Measurements from ENCODE around the gene C1orf35. TPM values are rescaled to one million over a fixed set of nuclear protein-coding genes. Genes with fewer than 3 reads are reported as not detected.
A peak's percentile ranks its signal among the peaks of the same experiment; 100 is the strongest.

The C1orf35 gene
- total and polyA plus RNA-seq, 2 experiments from 2014 or later = 14.0 to 67.6 TPM

DNA sequence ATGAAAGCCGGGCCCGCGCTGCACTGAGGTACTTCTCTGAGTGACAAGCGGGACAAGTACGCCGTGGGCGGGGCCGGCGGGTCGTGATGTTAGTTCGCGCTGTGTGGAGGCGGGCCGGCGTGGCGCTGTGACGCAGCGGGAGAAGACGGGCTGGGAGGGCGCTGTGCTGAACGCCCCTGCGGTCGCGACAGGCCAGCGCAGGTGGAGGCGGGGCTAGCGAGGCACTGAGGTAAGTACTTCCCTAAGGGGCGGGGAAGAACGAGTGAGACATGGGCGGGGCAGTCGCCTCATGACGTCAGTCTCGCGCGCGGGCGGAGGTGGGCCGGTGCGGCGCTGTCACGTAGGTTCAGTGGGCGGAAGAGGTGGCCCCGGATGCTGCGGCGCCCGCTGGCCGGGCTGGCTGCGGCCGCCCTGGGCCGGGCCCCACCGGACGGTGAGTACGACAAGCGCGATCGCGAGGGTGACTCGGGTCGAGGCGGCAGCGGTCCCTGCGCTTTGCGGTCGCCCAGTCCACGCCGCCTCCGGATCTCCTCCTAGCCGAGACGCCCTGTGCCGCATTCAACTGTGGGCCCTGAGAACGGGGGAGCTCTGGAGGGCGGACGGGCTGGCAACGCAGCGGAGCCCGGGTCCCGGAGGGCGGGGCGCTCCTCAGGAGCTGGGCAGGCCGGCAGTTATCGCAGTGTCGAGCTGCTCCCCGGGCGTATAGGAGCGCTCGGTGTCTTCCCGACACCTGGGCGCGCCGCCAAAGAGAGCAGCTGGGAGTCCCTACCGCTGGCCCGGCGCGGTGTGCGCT, 37.0 kb upstream of the C1orf35 start, which contains the start of gene GUK1:
Gene GUK1 (plus strand): TSS at position 349 of the 793 bp plus-strand sequence. CDS start 24 bp downstream, at position 373.
- Mint-ChIP-seq H3K4me3 (peak within 1 kb of the TSS; percentile 86), H3K27me3 (ENCODE audit: insufficient read depth, low read depth, poor library complexity) (peaks cover 12% of the 10 kb centered on the region), H3K9me3 (no peaks in the 10 kb centered on the region; the same call in 2 of the 3 replicates), H3K4me1 (peaks cover 2% of the 10 kb centered on the region; the same call in 1 of the 3 replicates), H3K36me3 (ENCODE audit: low read depth) (no peaks in the 10 kb centered on the region; the same call in 2 of the 3 replicates), H3K27ac (peak within 1 kb of the TSS; percentile 94)
- DNase-seq (ENCODE audit: low spot score) = peak; percentile 100
- Histone ChIP-seq H2AFZ (peak within 1 kb of the TSS; percentile 79), H3K4me2 (peak within 1 kb of the TSS; percentile 98), H3K36me3 (ENCODE audit: insufficient read depth) (no peaks in the 10 kb centered on the region), H3K27ac (ENCODE audit: low read depth) (0 out of 2 replicates have a peak within 1 kb of the TSS, but pooled peaks have one; percentile 30), H3K79me2 (replicated peaks; ENCODE audit: insufficient read depth) (peaks cover 34% of the 10 kb centered on the region), H3K4me3 (peak within 1 kb of the TSS; percentile 92), H4K20me1 (replicated peaks; ENCODE audit: insufficient read depth) (no peaks in the 10 kb centered on the region), H3F3A (replicated peaks; ENCODE audit: low read depth) (no peaks in the 10 kb centered on the region), H3K9me2 (ENCODE audit: insufficient read depth) (no peaks in the 10 kb centered on the region), H3K27me3 (ENCODE audit: insufficient read depth) (peaks cover 29% of the 10 kb centered on the region), H3K4me1 (ENCODE audit: insufficient read depth) (peaks cover 5% of the 10 kb centered on the region; the same call in 1 of the 2 replicates)
- ATAC-seq = peak; percentile 88
- TF ChIP-seq ZNF114 (CRISPR knock-in tag; IDR thresholded peaks at IDR 0.05) (no peak), POLR2AphosphoS5 (IDR thresholded peaks at IDR 0.05; ENCODE audit: low read depth) (peak; percentile 63), ZNF331 (CRISPR knock-in tag; IDR thresholded peaks at IDR 0.05; ENCODE audit: low read depth) (no peak), CREB1 (CRISPR knock-in tag; IDR thresholded peaks at IDR 0.05; ENCODE audit: low read depth) (peak; percentile 96), EZH2phosphoT487 (IDR thresholded peaks at IDR 0.05; ENCODE audit: unreplicated experiment) (no peak), NANOG (IDR thresholded peaks at IDR 0.05; ENCODE audit: borderline replicate concordance) (no peak), JUNB (IDR thresholded peaks at IDR 0.05; ENCODE audit: unreplicated experiment) (no peak), STAT1 (IDR thresholded peaks at IDR 0.05; ENCODE audit: unreplicated experiment) (no peak), EZH2 (IDR thresholded peaks at IDR 0.05; ENCODE audit: low read depth, unreplicated experiment) (no peak)
- TF ChIP-seq, protein P1, sequence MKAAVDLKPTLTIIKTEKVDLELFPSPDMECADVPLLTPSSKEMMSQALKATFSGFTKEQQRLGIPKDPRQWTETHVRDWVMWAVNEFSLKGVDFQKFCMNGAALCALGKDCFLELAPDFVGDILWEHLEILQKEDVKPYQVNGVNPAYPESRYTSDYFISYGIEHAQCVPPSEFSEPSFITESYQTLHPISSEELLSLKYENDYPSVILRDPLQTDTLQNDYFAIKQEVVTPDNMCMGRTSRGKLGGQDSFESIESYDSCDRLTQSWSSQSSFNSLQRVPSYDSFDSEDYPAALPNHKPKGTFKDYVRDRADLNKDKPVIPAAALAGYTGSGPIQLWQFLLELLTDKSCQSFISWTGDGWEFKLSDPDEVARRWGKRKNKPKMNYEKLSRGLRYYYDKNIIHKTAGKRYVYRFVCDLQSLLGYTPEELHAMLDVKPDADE (IDR thresholded peaks at IDR 0.05) = no peak
- TF ChIP-seq, protein P2, sequence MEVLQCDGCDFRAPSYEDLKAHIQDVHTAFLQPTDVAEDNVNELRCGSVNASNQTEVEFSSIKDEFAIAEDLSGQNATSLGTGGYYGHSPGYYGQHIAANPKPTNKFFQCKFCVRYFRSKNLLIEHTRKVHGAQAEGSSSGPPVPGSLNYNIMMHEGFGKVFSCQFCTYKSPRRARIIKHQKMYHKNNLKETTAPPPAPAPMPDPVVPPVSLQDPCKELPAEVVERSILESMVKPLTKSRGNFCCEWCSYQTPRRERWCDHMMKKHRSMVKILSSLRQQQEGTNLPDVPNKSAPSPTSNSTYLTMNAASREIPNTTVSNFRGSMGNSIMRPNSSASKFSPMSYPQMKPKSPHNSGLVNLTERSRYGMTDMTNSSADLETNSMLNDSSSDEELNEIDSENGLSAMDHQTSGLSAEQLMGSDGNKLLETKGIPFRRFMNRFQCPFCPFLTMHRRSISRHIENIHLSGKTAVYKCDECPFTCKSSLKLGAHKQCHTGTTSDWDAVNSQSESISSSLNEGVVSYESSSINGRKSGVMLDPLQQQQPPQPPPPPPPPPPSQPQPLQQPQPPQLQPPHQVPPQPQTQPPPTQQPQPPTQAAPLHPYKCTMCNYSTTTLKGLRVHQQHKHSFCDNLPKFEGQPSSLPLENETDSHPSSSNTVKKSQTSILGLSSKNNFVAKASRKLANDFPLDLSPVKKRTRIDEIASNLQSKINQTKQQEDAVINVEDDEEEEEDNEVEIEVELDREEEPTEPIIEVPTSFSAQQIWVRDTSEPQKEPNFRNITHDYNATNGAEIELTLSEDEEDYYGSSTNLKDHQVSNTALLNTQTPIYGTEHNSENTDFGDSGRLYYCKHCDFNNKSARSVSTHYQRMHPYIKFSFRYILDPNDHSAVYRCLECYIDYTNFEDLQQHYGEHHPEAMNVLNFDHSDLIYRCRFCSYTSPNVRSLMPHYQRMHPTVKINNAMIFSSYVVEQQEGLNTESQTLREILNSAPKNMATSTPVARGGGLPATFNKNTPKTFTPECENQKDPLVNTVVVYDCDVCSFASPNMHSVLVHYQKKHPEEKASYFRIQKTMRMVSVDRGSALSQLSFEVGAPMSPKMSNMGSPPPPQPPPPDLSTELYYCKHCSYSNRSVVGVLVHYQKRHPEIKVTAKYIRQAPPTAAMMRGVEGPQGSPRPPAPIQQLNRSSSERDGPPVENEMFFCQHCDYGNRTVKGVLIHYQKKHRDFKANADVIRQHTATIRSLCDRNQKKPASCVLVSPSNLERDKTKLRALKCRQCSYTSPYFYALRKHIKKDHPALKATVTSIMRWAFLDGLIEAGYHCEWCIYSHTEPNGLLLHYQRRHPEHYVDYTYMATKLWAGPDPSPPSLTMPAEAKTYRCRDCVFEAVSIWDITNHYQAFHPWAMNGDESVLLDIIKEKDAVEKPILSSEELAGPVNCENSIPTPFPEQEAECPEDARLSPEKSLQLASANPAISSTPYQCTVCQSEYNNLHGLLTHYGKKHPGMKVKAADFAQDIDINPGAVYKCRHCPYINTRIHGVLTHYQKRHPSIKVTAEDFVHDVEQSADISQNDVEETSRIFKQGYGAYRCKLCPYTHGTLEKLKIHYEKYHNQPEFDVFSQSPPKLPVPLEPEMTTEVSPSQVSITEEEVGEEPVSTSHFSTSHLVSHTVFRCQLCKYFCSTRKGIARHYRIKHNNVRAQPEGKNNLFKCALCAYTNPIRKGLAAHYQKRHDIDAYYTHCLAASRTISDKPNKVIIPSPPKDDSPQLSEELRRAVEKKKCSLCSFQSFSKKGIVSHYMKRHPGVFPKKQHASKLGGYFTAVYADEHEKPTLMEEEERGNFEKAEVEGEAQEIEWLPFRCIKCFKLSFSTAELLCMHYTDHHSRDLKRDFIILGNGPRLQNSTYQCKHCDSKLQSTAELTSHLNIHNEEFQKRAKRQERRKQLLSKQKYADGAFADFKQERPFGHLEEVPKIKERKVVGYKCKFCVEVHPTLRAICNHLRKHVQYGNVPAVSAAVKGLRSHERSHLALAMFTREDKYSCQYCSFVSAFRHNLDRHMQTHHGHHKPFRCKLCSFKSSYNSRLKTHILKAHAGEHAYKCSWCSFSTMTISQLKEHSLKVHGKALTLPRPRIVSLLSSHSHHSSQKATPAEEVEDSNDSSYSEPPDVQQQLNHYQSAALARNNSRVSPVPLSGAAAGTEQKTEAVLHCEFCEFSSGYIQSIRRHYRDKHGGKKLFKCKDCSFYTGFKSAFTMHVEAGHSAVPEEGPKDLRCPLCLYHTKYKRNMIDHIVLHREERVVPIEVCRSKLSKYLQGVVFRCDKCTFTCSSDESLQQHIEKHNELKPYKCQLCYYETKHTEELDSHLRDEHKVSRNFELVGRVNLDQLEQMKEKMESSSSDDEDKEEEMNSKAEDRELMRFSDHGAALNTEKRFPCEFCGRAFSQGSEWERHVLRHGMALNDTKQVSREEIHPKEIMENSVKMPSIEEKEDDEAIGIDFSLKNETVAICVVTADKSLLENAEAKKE (CRISPR knock-in tag; IDR thresholded peaks at IDR 0.05) = no peak
- TF ChIP-seq, protein P3, sequence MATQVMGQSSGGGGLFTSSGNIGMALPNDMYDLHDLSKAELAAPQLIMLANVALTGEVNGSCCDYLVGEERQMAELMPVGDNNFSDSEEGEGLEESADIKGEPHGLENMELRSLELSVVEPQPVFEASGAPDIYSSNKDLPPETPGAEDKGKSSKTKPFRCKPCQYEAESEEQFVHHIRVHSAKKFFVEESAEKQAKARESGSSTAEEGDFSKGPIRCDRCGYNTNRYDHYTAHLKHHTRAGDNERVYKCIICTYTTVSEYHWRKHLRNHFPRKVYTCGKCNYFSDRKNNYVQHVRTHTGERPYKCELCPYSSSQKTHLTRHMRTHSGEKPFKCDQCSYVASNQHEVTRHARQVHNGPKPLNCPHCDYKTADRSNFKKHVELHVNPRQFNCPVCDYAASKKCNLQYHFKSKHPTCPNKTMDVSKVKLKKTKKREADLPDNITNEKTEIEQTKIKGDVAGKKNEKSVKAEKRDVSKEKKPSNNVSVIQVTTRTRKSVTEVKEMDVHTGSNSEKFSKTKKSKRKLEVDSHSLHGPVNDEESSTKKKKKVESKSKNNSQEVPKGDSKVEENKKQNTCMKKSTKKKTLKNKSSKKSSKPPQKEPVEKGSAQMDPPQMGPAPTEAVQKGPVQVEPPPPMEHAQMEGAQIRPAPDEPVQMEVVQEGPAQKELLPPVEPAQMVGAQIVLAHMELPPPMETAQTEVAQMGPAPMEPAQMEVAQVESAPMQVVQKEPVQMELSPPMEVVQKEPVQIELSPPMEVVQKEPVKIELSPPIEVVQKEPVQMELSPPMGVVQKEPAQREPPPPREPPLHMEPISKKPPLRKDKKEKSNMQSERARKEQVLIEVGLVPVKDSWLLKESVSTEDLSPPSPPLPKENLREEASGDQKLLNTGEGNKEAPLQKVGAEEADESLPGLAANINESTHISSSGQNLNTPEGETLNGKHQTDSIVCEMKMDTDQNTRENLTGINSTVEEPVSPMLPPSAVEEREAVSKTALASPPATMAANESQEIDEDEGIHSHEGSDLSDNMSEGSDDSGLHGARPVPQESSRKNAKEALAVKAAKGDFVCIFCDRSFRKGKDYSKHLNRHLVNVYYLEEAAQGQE (IDR thresholded peaks at IDR 0.05; ENCODE audit: unreplicated experiment) = no peak
- TF ChIP-seq, protein P4, sequence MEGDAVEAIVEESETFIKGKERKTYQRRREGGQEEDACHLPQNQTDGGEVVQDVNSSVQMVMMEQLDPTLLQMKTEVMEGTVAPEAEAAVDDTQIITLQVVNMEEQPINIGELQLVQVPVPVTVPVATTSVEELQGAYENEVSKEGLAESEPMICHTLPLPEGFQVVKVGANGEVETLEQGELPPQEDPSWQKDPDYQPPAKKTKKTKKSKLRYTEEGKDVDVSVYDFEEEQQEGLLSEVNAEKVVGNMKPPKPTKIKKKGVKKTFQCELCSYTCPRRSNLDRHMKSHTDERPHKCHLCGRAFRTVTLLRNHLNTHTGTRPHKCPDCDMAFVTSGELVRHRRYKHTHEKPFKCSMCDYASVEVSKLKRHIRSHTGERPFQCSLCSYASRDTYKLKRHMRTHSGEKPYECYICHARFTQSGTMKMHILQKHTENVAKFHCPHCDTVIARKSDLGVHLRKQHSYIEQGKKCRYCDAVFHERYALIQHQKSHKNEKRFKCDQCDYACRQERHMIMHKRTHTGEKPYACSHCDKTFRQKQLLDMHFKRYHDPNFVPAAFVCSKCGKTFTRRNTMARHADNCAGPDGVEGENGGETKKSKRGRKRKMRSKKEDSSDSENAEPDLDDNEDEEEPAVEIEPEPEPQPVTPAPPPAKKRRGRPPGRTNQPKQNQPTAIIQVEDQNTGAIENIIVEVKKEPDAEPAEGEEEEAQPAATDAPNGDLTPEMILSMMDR (conservative IDR thresholded peaks at IDR 0.05; ENCODE audit: low read depth in 2 of 2) = no peak; a peak in 1 of 4 replicates
